Stimulated activated memory B cell treated with anti-CD40 and anti-IgM and Interleukin-4, amounts not matched to agents 10 μg/mL and 1 μg/mL and 100 μg/mL, for 72 hours (primary cell): ENCODE results near the gene C1QC.
"Not testable (repeated sequence)": the region's sequence is repeated elsewhere in the genome, so short reads cannot be mapped to it uniquely, and the experiment has no call there.

Source experiments
- ATAC-seq: fragments of 150-1000 bp; cut with Tn5 transposase; 2 replicates; pipeline ENCODE4 v1.10.0; 2021
- H3K27ac Mint-ChIP-seq: one replicate; pipeline ENCODE4 v1.8.0; 2022; ENCODE audit warnings: mild to moderate bottlenecking, mixed read lengths
- H3K27me3 Mint-ChIP-seq: one replicate; pipeline ENCODE4 v1.8.0; 2022; ENCODE audit warnings: mixed read lengths
- H3K36me3 Mint-ChIP-seq: one replicate; pipeline ENCODE4 v1.8.0; 2022; ENCODE audit warnings: mixed read lengths
- H3K4me1 Mint-ChIP-seq: one replicate; pipeline ENCODE4 v1.8.0; 2022; ENCODE audit warnings: mixed read lengths
- H3K4me3 Mint-ChIP-seq: one replicate; pipeline ENCODE4 v1.8.0; 2022; ENCODE audit warnings: mild to moderate bottlenecking, moderate library complexity, mixed read lengths
- H3K9me3 Mint-ChIP-seq: one replicate; pipeline ENCODE4 v1.8.0; 2022; ENCODE audit warnings: mixed read lengths

C1QC gene

GRCh38 chr1:22652881-22653316 lies 9.5 kb downstream of the C1QC start, which contains the start of gene C1QB:
Gene C1QB (plus strand): TSS chr1:22653236. CDS start chr1:22659463, 6,227 bp downstream.
- no peak for ATAC-seq
- H3K27ac Mint-ChIP-seq = no peak within 1 kb of the TSS
- H3K36me3 Mint-ChIP-seq = no peaks in the 10 kb centered on the region
- no peak within 1 kb of the TSS for H3K4me3 Mint-ChIP-seq
- H3K27me3 Mint-ChIP-seq = peaks cover 45% of the 10 kb centered on the region
- H3K4me1 Mint-ChIP-seq = no peaks in the 10 kb centered on the region
- H3K9me3 Mint-ChIP-seq = no peaks in the 10 kb centered on the region

DNA sequence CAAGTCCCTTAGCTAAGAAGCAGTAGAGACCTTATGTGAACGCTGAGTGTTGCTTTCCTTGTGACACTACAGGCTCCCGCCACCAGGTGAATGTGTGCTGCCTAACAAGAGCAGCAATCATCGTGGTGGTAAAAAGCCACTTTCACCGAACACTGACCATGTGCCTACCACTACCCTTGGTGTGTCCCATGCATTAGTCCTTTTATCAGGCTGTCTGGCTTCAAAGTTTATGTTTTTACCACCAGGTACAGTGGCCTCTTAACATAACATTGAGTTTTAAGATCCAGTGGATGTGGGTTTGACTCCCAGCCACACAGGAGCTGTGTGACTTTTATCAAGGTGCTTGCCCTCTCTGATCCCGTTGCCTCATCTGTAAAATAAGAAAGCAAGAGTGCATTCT lies 11.3 kb downstream of the C1QC start:
- H3K27me3 Mint-ChIP-seq = peaks cover 61% of the 10 kb centered on the region
- H3K4me3 Mint-ChIP-seq = no peak overlapping the region
- no peak for ATAC-seq
- peaks cover 8% of the 10 kb centered on the region for H3K9me3 Mint-ChIP-seq
- H3K4me1 Mint-ChIP-seq = no peaks in the 10 kb centered on the region
- no peak overlapping the region for H3K27ac Mint-ChIP-seq
- no peaks in the 10 kb centered on the region for H3K36me3 Mint-ChIP-seq

GRCh38 chr1:22658385-22659163 lies 15.1 kb downstream of the C1QC start:
- Mint-ChIP-seq H3K27me3 (peaks cover 65% of the 10 kb centered on the region), H3K4me1 (no peaks in the 10 kb centered on the region), H3K9me3 (peaks cover 8% of the 10 kb centered on the region), H3K36me3 (no peaks in the 10 kb centered on the region), H3K27ac (no peak overlapping the region), H3K4me3 (no peak overlapping the region)
- ATAC-seq = no peak

GRCh38 chr1:22660716-22661241 lies 17.3 kb downstream of the C1QC start:
- ATAC-seq = no peak
- H3K9me3 Mint-ChIP-seq = peaks cover 8% of the 10 kb centered on the region
- H3K4me1 Mint-ChIP-seq = no peaks in the 10 kb centered on the region
- no peaks in the 10 kb centered on the region for H3K36me3 Mint-ChIP-seq
- H3K4me3 Mint-ChIP-seq = no peak overlapping the region
- H3K27me3 Mint-ChIP-seq = peaks cover 73% of the 10 kb centered on the region
- no peak overlapping the region for H3K27ac Mint-ChIP-seq

GRCh38 chr1:22661880-22662279 lies 18.4 kb downstream of the C1QC start:
- Mint-ChIP-seq H3K4me3 (no peak overlapping the region), H3K36me3 (no peaks in the 10 kb centered on the region), H3K27me3 (peaks cover 62% of the 10 kb centered on the region), H3K27ac (no peak overlapping the region), H3K9me3 (peaks cover 8% of the 10 kb centered on the region), H3K4me1 (no peaks in the 10 kb centered on the region)
- ATAC-seq = no peak

GRCh38 chr1:22662318-22662717 lies 18.9 kb downstream of the C1QC start:
- H3K36me3 Mint-ChIP-seq = no peaks in the 10 kb centered on the region
- peaks cover 58% of the 10 kb centered on the region for H3K27me3 Mint-ChIP-seq
- no peak overlapping the region for H3K4me3 Mint-ChIP-seq
- peak; percentile 26 for ATAC-seq
- no peak overlapping the region for H3K27ac Mint-ChIP-seq
- H3K4me1 Mint-ChIP-seq = no peaks in the 10 kb centered on the region
- peaks cover 8% of the 10 kb centered on the region for H3K9me3 Mint-ChIP-seq

DNA sequence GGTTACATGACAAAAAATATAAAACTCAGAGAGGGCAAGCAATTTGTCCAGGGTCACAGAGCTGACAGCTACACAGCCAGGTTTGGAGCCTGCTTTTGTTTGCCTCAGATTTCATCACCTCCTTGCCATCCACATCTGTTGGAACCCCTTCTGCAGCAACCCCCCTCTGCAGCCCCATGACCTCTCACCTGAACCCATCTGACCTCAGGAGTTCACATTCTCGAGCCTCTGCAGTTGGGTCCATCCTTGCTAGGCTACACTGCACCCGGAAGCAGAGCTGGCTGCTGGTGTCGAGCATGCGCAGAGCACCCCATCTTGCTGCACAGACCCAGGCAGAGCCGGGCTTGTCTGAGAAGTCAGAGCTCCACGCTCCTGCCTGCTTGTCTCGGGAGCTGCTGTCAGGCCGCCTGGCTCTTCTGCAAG lies 19.6 kb downstream of the C1QC start:
- peaks cover 53% of the 10 kb centered on the region for H3K27me3 Mint-ChIP-seq
- no peak overlapping the region for H3K27ac Mint-ChIP-seq
- H3K36me3 Mint-ChIP-seq = no peaks in the 10 kb centered on the region
- H3K4me1 Mint-ChIP-seq = no peaks in the 10 kb centered on the region
- ATAC-seq = no peak
- H3K9me3 Mint-ChIP-seq = peaks cover 8% of the 10 kb centered on the region
- no peak overlapping the region for H3K4me3 Mint-ChIP-seq

DNA sequence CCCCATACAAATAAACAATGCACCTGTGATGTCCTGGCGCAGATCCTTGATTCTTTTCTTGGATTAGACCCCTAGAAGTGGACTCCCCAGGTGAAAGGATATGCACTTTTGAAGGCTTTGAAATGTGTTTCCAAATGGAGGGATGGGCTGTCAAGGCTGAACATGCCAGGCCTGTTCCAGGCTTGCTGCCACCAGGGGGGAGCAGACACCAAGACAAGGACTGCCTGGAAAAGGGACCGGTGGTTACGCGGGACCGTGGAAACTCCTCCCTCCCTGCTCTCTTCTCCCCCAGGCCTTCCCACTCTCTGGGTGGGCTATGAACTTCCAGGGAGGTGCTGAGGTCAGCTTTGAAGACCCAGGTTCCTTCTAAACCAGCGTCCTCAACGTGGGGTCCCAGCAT lies 22.3 kb downstream of the C1QC start:
- ATAC-seq = no peak
- no peaks in the 10 kb centered on the region for H3K36me3 Mint-ChIP-seq
- no peaks in the 10 kb centered on the region for H3K4me1 Mint-ChIP-seq
- no peak overlapping the region for H3K4me3 Mint-ChIP-seq
- H3K27me3 Mint-ChIP-seq = peaks cover 55% of the 10 kb centered on the region
- H3K27ac Mint-ChIP-seq = no peak overlapping the region
- H3K9me3 Mint-ChIP-seq = no peaks in the 10 kb centered on the region

GRCh38 chr1:22666412-22666811 lies 23.0 kb downstream of the C1QC start:
- H3K4me1 Mint-ChIP-seq = no peaks in the 10 kb centered on the region
- H3K27me3 Mint-ChIP-seq = peaks cover 59% of the 10 kb centered on the region
- H3K36me3 Mint-ChIP-seq = no peaks in the 10 kb centered on the region
- ATAC-seq = no peak
- no peaks in the 10 kb centered on the region for H3K9me3 Mint-ChIP-seq
- H3K4me3 Mint-ChIP-seq = no peak overlapping the region
- no peak overlapping the region for H3K27ac Mint-ChIP-seq

GRCh38 chr1:22668840-22669239 lies 25.4 kb downstream of the C1QC start:
- H3K36me3 Mint-ChIP-seq, H3K9me3 Mint-ChIP-seq, H3K4me3 Mint-ChIP-seq, H3K27ac Mint-ChIP-seq, H3K4me1 Mint-ChIP-seq, ATAC-seq: not testable (repeated sequence)
- H3K27me3 Mint-ChIP-seq = peaks cover 51% of the 10 kb centered on the region

DNA sequence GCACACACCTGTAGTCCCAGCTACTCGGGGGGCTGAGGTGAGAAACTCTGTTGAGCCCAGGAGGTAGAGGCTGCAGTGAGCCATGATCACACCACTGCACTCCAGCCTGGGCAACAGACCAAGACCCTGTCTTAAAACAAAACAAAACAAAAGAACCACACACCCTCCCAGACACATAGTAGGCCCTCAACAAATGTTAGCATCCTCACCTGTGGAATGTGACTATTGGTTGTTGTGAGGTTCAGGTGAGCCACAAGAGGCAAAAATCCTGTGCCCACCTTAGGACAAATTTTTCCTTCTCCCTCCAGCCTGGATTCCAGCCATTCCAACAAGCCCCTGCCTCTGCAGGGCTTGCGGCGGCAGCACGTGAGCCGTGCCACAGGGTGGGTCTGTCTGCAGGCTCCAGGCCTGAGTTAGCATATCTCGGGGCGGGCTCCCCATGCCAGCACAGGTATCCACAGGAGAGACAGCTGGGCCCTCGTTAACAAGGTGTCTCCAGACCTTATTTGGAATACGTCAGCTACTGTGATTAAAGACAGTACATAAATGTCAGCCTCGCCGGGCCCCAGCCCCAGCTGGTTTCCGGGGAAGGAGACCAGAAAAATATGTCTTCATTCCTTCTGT lies 27.0 kb downstream of the C1QC start:
- H3K4me1 Mint-ChIP-seq = no peaks in the 10 kb centered on the region
- no peaks in the 10 kb centered on the region for H3K9me3 Mint-ChIP-seq
- H3K4me3 Mint-ChIP-seq = no peak overlapping the region
- H3K27ac Mint-ChIP-seq = no peak overlapping the region
- H3K36me3 Mint-ChIP-seq = no peaks in the 10 kb centered on the region
- H3K27me3 Mint-ChIP-seq = peaks cover 45% of the 10 kb centered on the region
- ATAC-seq = no peak

GRCh38 chr1:22671999-22672398 lies 28.6 kb downstream of the C1QC start:
- H3K4me3 Mint-ChIP-seq = no peak overlapping the region
- H3K36me3 Mint-ChIP-seq = no peaks in the 10 kb centered on the region
- no peaks in the 10 kb centered on the region for H3K4me1 Mint-ChIP-seq
- no peaks in the 10 kb centered on the region for H3K9me3 Mint-ChIP-seq
- H3K27ac Mint-ChIP-seq = no peak overlapping the region
- peaks cover 47% of the 10 kb centered on the region for H3K27me3 Mint-ChIP-seq
- no peak for ATAC-seq

DNA sequence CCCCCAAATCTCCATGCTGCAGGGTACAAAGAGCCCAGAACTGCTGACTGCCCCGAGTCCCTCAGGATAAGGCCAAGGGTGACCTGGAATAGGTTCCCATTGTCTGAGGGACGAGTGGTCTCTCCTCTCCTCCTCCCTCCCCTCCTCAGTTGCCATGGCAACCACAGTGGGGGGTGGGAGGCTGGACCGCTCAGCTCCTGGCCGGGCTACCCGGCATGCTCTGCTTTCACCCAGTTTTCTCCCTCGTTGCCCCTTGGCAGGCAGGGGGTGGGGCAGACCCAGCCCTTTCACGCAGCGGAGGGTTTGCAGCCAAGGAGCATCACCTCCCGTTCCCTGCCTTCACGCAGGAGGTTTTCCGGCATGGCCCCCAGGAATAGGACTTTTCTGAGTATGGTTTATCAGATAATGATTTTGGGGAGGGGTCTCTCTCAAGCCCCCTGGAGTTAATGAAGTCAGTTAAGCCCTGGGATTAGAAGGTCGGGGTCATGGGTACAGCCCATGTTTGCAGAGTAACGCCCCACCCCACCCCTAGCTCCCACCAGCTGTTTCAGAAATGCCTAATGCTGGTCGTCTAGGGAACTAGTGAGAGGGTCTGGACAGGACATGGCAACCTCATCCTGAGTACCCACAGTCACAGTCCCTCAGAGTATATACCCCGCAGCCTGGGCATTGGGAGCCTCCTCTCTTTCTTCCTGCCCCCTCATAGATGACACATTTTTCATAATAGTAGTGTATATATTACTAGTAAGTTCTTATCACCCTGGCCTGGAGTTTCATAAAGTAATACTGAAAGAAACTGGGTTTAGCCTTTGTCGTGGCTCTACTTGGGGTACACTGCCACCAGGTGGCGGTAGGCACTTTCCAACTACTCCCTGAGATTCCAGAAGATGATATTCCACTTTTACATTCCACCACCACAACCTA lies 30.3 kb downstream of the C1QC start:
- H3K9me3 Mint-ChIP-seq = no peaks in the 10 kb centered on the region
- H3K27ac Mint-ChIP-seq = no peak overlapping the region
- H3K4me1 Mint-ChIP-seq = no peaks in the 10 kb centered on the region
- H3K27me3 Mint-ChIP-seq = peaks cover 45% of the 10 kb centered on the region
- H3K4me3 Mint-ChIP-seq = no peak overlapping the region
- H3K36me3 Mint-ChIP-seq = no peaks in the 10 kb centered on the region
- ATAC-seq = peak; percentile 6

DNA sequence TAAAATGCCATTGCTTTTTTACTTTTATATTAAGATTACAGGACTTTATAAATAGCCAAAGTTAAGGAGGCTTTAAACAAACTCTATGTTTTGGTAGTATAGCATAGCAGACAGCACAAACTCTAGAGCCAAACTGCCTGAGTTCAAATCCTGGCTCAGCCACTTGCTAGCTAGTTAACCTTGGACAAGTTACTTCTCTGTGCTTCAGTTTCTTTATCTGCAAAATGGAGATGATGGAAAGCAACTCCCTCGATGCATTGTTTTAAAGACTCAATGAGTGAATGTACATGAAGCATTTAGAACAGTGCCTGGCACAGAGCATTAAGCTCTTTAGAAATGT lies 30.9 kb downstream of the C1QC start:
- Mint-ChIP-seq H3K4me1 (no peaks in the 10 kb centered on the region), H3K27me3 (peaks cover 39% of the 10 kb centered on the region), H3K9me3 (no peaks in the 10 kb centered on the region), H3K36me3 (no peaks in the 10 kb centered on the region), H3K27ac (no peak overlapping the region), H3K4me3 (no peak overlapping the region)
- ATAC-seq = no peak

- not testable (repeated sequence) for H3K36me3 Mint-ChIP-seq, H3K4me3 Mint-ChIP-seq, H3K4me1 Mint-ChIP-seq, H3K9me3 Mint-ChIP-seq, H3K27ac Mint-ChIP-seq, ATAC-seq
- peaks cover 27% of the 10 kb centered on the region for H3K27me3 Mint-ChIP-seq
Measured at GRCh38 chr1:22676151-22676550, 32.7 kb downstream of the C1QC start.
